Astrocyte of the cerebellum (primary cell): ENCODE data around the gene ZMYND10.

Experiments used
- DNase-seq: peaks from one replicate; pipeline ENCODE4 v3.0.0-alpha.2; 2011; ENCODE audit warnings: low read depth
- H3K4me3 ChIP-seq: 2 replicates; pipeline ENCODE4 v1.5.1; 2011; ENCODE audit warnings: mild to moderate bottlenecking, low read depth, low read length, moderate library complexity
- CTCF ChIP-seq: IDR thresholded peaks from 2 replicates; pipeline ENCODE4 v1.5.1; 2012; ENCODE audit warnings: low read length, low read depth, moderate library complexity, mild to moderate bottlenecking; ENCODE audit errors: missing control alignments
- in situ Hi-C: cut with HindIII; loops from 2 replicates; pipeline ENCODE4 v1.10.0; 2017; ENCODE audit warnings: low sequenced_read_pairs

The ZMYND10 gene

GRCh38 chr3:50378757-50379156 is 33.2 kb upstream of the ZMYND10 start:
- H3K4me3 ChIP-seq: no peak overlapping the region
- no peak for TF ChIP-seq CTCF
- DNase-seq: no peak
- in situ Hi-C loops: no loop called here

GRCh38 chr3:50378024-50378423 is 32.5 kb upstream of the ZMYND10 start:
- in situ Hi-C loops: no loop called here
- DNase-seq: no peak
- no peak overlapping the region for H3K4me3 ChIP-seq
- TF ChIP-seq CTCF: no peak

GRCh38 chr3:50375258-50375931 is 29.9 kb upstream of the ZMYND10 start:
- DNase-seq: no peak
- H3K4me3 ChIP-seq: no peak overlapping the region
- no peak for TF ChIP-seq CTCF
- in situ Hi-C loops: no loop called here

- in situ Hi-C loops: no loop called here
- H3K4me3 ChIP-seq: no peak overlapping the region
- no peak for DNase-seq
- no peak for TF ChIP-seq CTCF
Measured at GRCh38 chr3:50374363-50375257, 29.1 kb upstream of the ZMYND10 start.

GRCh38 chr3:50373146-50374051 is 27.9 kb upstream of the ZMYND10 start:
- in situ Hi-C loops: no loop called here
- no peak for DNase-seq
- TF ChIP-seq CTCF: no peak
- H3K4me3 ChIP-seq: no peak overlapping the region

- in situ Hi-C loops: no loop called here
Measured at GRCh38 chr3:50372349-50372748, 26.8 kb upstream of the ZMYND10 start.

More at GRCh38 chr3:50372349-50372748, 26.8 kb upstream of the ZMYND10 start:
- TF ChIP-seq CTCF: no peak
- no peak overlapping the region for H3K4me3 ChIP-seq
- no peak for DNase-seq
